Stomach (tissue), 4 donors: ENCODE results near the gene WDR89.
"Not testable (repeated sequence)": the region's sequence is repeated elsewhere in the genome, so short reads cannot be mapped to it uniquely, and the experiment has no call there.

Experiments used
- POLR2AphosphoS5 ChIP-seq, 3 donors: sonication (generic); formaldehyde crosslinking; IDR thresholded peaks; one replicate each; pipeline ENCODE4 v1.6.1; 2016; ENCODE audit warnings: antibody characterized with exemption in 3 of 3
- TF ChIP-seq, protein P1 (sequence below), 7 experiments: fragments of 450-650 bp in 4 of 7; fragments of 200-600 bp in 3 of 7; sonication (generic) in 3 of 7; IDR thresholded peaks; one replicate each; pipeline ENCODE4 v1.5.1; 2016 to 2019; ENCODE audit warnings: antibody characterized with exemption in 7 of 7, control low read depth in 2 of 7, mild to moderate bottlenecking in 1 of 7

- TF ChIP-seq, protein P1, sequence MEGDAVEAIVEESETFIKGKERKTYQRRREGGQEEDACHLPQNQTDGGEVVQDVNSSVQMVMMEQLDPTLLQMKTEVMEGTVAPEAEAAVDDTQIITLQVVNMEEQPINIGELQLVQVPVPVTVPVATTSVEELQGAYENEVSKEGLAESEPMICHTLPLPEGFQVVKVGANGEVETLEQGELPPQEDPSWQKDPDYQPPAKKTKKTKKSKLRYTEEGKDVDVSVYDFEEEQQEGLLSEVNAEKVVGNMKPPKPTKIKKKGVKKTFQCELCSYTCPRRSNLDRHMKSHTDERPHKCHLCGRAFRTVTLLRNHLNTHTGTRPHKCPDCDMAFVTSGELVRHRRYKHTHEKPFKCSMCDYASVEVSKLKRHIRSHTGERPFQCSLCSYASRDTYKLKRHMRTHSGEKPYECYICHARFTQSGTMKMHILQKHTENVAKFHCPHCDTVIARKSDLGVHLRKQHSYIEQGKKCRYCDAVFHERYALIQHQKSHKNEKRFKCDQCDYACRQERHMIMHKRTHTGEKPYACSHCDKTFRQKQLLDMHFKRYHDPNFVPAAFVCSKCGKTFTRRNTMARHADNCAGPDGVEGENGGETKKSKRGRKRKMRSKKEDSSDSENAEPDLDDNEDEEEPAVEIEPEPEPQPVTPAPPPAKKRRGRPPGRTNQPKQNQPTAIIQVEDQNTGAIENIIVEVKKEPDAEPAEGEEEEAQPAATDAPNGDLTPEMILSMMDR (IDR thresholded peaks at IDR 0.05), result not testable (repeated sequence)
- not testable (repeated sequence) for TF ChIP-seq POLR2AphosphoS5 (IDR thresholded peaks at IDR 0.05)
These were observed 19.7 kb downstream of the WDR89 start for GRCh38 chr14:63621975-63622374.
